NB4 (cell line): Measurements from ENCODE around the gene OAT.

ENCODE experiments used
- DNase-seq: peaks from one replicate; pipeline ENCODE4 v3.0.0; 2010; ENCODE audit warnings: low read depth
- H3K4me3 ChIP-seq: one replicate; pipeline ENCODE4 v1.5.1; 2011; ENCODE audit warnings: mild to moderate bottlenecking, low read depth, low read length, moderate library complexity
- MAX ChIP-seq: IDR thresholded peaks from 2 replicates; pipeline ENCODE4 v1.6.1; 2011; ENCODE audit warnings: low read depth, low read length
- MYC ChIP-seq: IDR thresholded peaks from 2 replicates; pipeline ENCODE4 v1.6.1; 2011; ENCODE audit warnings: low read depth, low read length
- POLR2A ChIP-seq: IDR thresholded peaks from 2 replicates; pipeline ENCODE4 v1.6.1; 2011; ENCODE audit warnings: mild to moderate bottlenecking; ENCODE audit not compliant: insufficient read length; ENCODE audit errors: extremely low read depth
- TF ChIP-seq, protein P1 (sequence below): IDR thresholded peaks from one replicate; pipeline ENCODE4 v1.5.1; 2012; ENCODE audit warnings: low read depth, low read length

OAT gene

DNA sequence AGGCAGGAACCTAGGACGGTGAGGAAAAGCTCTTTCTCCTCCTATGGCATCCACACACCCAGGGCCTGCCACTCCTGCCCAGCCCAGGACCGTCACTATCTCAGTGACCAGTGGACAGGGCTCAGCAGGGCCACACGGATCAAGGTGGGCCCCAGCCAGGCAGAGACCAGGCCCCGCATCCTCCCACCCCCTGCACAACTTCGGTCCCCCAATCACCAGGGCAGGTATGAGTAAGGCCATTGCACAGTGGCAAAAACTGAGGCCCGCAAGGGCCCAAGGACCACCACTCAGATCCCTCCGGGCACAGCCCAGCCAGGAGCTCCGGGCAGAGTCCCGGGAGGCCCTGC lies 30.3 kb downstream of the OAT start:
- H3K4me3 ChIP-seq, result no peak overlapping the region
- no peak for TF ChIP-seq MYC
- no peak for TF ChIP-seq POLR2A
- no peak for TF ChIP-seq MAX
- TF ChIP-seq, protein P1, sequence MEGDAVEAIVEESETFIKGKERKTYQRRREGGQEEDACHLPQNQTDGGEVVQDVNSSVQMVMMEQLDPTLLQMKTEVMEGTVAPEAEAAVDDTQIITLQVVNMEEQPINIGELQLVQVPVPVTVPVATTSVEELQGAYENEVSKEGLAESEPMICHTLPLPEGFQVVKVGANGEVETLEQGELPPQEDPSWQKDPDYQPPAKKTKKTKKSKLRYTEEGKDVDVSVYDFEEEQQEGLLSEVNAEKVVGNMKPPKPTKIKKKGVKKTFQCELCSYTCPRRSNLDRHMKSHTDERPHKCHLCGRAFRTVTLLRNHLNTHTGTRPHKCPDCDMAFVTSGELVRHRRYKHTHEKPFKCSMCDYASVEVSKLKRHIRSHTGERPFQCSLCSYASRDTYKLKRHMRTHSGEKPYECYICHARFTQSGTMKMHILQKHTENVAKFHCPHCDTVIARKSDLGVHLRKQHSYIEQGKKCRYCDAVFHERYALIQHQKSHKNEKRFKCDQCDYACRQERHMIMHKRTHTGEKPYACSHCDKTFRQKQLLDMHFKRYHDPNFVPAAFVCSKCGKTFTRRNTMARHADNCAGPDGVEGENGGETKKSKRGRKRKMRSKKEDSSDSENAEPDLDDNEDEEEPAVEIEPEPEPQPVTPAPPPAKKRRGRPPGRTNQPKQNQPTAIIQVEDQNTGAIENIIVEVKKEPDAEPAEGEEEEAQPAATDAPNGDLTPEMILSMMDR, result no peak
- no peak for DNase-seq

- DNase-seq, result peak; percentile 22
- no peak overlapping the region for H3K4me3 ChIP-seq
- TF ChIP-seq, protein P1, result peak; percentile 11
- TF ChIP-seq POLR2A, result no peak
Observed at GRCh38 chr10:124387078-124387874, 31.4 kb downstream of the OAT start.

GRCh38 chr10:124386186-124387077 lies 32.3 kb downstream of the OAT start:
- DNase-seq, result no peak
- no peak overlapping the region for H3K4me3 ChIP-seq
- TF ChIP-seq POLR2A, result no peak
- TF ChIP-seq, protein P1, result no peak
- no peak for TF ChIP-seq MAX
- TF ChIP-seq MYC, result no peak

DNA sequence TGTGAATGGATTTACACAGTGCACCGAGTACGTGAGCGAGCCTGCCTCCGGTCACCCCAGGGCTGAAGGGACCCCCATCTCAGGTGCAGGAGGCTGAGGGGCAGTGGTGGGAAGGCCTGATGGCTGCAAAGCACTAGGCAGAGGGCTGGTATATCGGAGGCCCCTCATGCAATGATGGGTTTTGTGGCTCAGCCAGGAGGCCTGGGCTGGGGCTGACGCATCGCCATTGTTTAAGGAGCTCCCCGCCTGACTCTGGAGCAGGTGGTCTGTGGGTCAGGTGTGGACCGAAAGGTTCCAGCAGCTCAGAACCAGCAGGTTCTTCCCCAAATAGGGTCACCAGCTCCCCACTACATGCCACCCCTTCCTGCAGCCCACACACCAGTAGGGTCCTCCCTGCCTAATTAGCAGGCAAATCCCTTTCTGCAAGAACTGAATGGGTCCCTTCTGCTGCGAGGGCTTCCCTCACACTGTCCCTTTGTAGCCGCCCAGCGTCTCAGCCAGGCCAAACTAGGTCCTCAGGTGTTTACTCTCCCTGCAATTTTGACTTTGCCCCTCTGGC lies 33.0 kb downstream of the OAT start:
- no peak overlapping the region for H3K4me3 ChIP-seq
- no peak for TF ChIP-seq MYC
- TF ChIP-seq MAX, result no peak
- no peak for TF ChIP-seq POLR2A
- TF ChIP-seq, protein P1, result no peak
- no peak for DNase-seq

DNA sequence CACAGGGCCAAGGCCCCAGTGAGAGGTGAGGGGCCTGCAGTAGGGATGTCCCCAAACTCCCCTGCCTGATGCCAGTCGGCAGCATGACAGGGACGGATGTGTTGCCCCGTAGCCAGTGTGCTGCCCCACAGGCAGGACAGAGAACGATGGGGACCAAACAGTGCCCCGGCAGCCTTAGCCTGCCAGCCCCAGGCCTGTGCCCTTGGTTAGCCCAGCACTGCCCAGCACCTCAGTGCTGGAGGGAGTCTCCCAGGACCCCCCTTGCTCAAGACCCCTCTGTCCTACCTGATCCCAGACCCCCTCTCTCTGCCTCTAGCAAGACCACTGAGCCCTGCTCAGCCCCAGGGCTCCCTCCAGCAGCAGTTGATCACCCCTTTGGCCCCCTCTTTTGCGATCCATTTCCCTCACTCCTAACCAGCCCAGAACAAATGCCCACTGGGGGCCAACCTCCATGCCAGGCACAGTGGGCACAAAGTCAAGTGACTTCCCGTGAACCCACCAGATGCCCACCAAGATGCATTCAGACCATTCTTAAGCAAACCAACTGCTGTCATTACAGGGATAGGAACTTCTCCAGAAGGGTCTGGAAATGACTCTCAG lies 34.0 kb downstream of the OAT start:
- TF ChIP-seq MAX (no peak), MYC (no peak), POLR2A (no peak)
- TF ChIP-seq, protein P1, result no peak
- no peak for DNase-seq
- H3K4me3 ChIP-seq, result no peak overlapping the region
